GM10266 (cell line): ENCODE measurements around the gene C5orf24.

Experiments used
- DNase-seq: peaks from one replicate; pipeline ENCODE4 v3.0.0; 2012; ENCODE audit errors: extremely low spot score
- TF ChIP-seq, protein P1 (sequence below): IDR thresholded peaks from 2 replicates; pipeline ENCODE4 v1.5.1; 2012; ENCODE audit warnings: mild to moderate bottlenecking, low read depth; ENCODE audit not compliant: control insufficient read depth, insufficient read depth; ENCODE audit errors: missing control alignments

C5orf24 gene

DNA sequence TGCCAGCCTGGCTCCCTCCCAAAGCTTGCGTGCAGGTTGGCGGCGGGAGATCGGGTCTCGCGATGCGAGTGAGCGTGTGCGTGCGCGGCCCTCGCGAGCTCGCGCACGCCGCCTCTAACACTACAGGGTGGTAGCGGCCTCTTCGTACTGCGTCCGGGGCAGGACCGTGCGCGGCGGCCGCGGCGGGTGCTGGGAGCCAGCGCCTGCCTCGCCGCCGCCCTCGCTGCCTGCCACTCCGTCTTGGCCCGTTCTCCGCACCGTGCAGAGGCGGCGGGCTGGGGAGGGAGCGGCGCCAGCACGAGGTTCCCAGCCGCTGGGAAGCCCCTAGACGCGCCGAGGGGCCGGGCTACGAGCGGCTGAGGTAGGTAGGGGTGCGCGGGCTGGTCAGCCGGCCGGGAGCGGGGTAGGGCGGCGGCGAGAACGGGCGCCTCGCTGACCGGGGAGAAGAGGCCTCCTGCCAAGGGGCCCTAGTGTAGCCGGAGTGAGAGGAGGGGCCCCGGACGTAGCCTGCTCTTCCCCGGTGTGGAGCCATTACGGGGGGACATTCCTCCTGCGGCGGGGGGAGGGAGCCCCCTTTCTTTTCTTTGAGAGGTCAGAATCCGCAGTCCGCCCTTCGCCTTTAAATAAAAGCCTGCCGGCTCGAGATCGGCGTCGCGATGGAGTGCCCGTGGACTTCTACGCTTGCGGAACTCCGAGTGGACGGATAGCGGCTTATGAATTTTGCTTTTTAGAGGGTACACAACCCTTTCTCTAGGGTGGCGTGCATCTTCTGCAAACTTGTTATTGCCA, at the start of gene C5orf24:
Gene C5orf24 (plus strand): TSS at position 117 of the 789 bp plus-strand sequence. CDS start 8,933 bp downstream, outside the sequence.
- peak; percentile 92 for DNase-seq
- TF ChIP-seq, protein P1, sequence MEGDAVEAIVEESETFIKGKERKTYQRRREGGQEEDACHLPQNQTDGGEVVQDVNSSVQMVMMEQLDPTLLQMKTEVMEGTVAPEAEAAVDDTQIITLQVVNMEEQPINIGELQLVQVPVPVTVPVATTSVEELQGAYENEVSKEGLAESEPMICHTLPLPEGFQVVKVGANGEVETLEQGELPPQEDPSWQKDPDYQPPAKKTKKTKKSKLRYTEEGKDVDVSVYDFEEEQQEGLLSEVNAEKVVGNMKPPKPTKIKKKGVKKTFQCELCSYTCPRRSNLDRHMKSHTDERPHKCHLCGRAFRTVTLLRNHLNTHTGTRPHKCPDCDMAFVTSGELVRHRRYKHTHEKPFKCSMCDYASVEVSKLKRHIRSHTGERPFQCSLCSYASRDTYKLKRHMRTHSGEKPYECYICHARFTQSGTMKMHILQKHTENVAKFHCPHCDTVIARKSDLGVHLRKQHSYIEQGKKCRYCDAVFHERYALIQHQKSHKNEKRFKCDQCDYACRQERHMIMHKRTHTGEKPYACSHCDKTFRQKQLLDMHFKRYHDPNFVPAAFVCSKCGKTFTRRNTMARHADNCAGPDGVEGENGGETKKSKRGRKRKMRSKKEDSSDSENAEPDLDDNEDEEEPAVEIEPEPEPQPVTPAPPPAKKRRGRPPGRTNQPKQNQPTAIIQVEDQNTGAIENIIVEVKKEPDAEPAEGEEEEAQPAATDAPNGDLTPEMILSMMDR = no peak

DNA sequence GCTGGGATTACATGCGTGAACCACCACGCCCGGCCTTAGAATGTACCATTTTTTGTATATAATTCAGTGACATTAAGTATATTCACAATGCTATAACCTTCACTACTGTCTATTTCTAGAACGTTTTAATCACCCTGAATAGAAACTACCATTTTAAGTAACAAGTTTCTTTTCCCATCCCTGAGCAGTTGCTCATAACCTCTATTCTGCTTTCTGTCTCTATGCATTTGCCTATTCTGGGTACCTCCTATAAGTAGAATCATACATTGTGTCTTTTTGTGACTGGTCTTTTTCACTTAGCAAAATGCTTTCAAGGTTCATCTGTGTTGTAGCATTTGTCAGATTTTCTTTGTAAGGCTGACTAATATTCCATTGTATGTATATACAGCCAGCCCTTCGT, 47.3 kb upstream of the C5orf24 start:
- peak; percentile 8 for DNase-seq
- TF ChIP-seq, protein P1 = no peak

DNA sequence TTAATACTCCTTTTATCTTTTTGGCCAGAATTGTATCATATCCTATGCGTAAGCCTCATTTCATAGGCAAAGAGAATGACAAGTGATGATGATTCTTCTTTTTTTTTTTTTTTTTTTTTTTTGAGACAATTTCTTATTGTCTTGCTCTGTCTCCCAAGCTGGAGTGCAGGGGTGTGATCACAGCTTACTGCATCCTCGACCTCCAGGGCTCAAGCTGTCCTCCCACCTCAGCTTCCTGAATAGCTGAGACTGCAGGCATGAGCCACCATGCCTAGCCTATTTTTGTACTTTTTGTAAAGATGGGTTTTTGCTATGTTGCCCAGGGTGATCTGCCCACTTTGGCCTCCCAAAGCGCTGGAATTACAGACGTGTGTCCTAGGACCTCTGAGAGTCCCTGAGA, 41.9 kb upstream of the C5orf24 start:
- TF ChIP-seq, protein P1 = no peak
- no peak for DNase-seq

DNA sequence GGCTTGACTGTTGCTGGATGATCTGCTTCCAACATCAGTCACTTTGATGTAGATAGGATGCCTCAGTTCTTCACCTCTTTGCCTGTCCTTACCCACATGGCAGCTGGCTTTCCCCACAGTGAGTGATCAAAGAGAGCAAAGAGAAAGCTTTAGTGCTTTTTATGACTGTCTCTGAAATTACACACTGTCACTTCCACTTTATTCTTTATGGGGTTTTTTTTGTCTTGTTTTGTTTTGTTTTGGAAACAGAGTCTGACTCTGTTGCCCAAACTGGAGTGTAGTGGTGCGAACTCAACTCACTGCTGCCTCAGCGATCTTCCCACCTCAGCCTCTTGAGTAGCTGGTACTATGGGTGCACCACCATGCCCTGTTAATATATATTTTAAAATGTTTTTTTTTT, 32.4 kb upstream of the C5orf24 start:
- peak; percentile 35 for DNase-seq
- TF ChIP-seq, protein P1 = no peak

DNA sequence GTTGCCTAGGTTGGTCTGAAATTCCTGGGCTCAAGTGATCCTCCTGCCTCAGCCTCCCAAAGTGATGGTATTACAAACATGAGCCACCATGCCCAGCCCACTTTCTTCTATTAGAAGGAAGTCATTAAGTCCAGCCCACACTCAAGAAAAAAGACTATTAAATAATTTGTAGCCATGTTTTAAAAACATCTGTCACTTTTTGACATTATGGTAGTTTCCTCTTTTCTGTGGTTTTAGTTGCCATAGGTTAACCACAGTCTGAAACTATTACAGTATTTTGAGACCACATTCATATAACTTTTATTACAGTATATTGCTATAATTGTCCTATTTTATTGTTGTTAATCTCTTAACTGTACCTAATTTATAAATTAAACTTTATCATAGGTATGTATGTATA, 31.9 kb upstream of the C5orf24 start:
- peak; percentile 26 for DNase-seq
- TF ChIP-seq, protein P1 = no peak

DNA sequence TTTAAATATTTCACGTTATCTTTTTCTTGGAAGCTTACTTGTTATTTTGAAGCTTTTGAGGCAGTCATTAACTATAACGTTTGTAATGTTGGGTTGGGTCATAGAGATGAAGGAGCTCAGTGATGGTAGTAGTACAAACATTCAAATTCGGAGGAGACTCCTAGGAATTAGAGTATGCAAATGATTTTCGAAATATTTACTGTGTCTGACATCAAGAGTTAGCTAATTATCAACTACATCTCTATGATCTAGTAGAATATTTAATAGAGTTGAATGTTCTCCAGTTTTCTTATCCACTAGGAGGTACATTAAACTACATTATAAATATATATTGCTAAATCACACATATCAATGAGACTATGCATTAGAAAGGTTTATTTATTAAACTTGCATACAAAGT, 28.8 kb upstream of the C5orf24 start:
- TF ChIP-seq, protein P1 = no peak
- DNase-seq = no peak

DNA sequence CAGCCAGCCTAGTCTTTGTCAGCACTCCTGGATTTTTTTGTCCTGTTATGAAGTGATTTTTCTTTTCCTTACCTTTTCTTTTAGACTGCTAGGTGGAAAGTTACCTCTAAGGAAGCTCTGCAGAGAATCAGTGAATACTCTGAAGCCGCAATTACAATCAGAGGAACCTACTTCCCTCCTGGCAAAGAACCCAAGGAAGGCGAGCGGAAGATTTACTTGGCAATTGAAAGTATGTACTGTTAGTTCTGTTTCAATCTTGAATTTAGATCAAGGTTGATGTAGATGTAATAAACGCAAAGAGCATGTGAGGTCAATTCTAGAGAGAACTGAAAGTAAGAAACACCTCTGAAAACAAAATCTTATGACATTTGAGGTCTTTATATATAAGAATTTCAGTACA, 27.0 kb upstream of the C5orf24 start:
- TF ChIP-seq, protein P1 = no peak
- no peak for DNase-seq
